ENCODE results near the gene PLA2G2E.
"Not testable (repeated sequence)": the region's sequence is repeated elsewhere in the genome, so short reads cannot be mapped to it uniquely, and the experiment has no call there.

PLA2G2E gene

DNA sequence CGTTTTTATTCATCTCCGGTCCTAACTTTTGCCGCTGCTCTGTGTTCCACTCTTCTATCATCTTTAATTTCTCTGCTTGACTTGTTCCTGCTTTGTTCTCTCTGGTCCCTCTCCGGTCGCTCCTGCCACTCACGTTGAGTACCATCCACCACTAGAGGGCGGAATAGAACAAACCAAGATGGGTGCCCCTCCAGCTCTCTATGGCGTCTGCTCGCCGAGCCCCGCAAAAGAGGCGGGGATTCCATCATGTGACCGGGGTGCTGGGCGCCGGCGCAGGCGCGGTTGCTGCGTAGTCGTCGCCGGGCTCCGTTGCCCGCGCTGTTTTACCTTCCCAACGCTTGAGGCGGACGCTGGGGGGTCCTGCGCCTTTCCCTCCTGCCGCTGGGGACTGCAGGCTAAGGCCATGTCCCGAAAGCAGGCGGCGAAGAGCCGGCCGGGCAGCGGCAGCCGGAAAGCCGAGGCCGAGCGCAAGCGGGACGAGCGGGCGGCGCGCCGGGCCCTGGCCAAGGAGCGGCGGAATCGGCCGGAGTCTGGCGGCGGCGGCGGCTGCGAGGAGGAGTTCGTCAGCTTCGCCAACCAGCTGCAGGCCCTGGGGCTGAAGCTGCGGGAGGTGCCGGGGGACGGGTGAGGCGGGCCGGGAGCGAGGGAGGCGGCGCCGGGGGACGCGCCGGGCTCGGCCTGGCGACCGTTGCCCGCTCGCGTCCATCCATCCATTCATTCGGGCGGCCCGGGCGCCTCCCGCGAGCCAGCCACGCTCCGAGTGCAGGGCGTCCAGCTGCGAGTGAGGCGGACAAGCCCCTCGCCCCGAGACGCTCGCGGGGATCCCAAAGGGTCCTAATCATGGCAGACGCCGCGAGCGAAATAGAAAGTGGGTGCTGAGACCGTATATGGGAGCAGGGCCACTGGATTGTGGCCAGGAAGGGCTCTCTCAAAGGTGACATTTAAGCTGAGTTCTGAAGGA is 41.0 kb downstream of the PLA2G2E start, which contains the start of gene OTUD3:
Gene OTUD3, plus strand, starts transcription at position 285 of the 961 bp plus-strand sequence. Its CDS starts 119 bp downstream, at position 404.
- Mint-ChIP-seq H3K27me3 (no peaks in the 10 kb centered on the region), H3K9me3 (ENCODE audit: low read depth) (no peaks in the 10 kb centered on the region), H3K4me1 (ENCODE audit: low read depth) (peaks cover 41% of the 10 kb centered on the region), H3K36me3 (no peaks in the 10 kb centered on the region), H3K27ac (peak within 1 kb of the TSS; percentile 61), H3K4me3 (peak within 1 kb of the TSS; percentile 90)

DNA sequence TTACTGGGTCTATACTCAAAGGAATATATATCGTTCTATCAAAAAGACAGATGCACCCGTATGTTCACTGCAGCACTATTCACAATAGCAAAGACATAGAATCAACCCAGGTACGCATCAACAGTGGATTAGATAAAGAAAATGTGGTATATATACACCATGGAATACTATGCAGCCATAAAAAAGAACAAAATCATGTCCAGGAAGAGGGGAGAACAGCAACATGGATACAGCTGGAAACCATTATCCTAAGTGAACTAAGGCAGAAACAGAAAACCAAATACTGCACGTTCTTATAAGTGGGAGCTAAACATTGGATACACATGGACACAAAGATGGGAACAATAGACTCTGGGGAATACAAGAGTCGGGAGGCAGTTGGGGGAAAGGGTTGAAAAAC is 42.6 kb downstream of the PLA2G2E start:
- not testable (repeated sequence) for H3K27me3 Mint-ChIP-seq; H3K27ac Mint-ChIP-seq; H3K36me3 Mint-ChIP-seq; H3K4me3 Mint-ChIP-seq; H3K9me3 Mint-ChIP-seq (ENCODE audit: low read depth)
- peaks cover 35% of the 10 kb centered on the region for H3K4me1 Mint-ChIP-seq (ENCODE audit: low read depth)

DNA sequence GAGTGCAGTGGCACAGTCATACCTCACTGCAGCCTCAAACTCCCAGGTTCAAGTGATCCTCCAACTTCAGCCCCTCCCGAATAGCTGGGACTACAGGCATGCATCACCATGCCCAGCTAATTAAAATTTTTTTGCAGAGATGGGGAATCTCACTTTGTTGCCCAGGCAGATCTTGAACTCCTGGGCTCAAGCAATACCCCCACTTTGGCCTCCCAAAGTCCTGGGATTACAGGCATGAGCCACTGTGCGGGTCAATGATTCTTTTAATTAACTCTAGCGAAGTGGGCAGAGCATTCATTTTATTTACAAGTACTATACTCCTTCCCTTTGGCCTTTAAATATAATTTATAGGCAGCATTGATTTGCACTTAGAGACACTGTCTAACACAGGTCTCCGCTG is 43.8 kb downstream of the PLA2G2E start:
- Mint-ChIP-seq H3K27ac (no peak overlapping the region), H3K4me1 (ENCODE audit: low read depth) (peaks cover 23% of the 10 kb centered on the region)

DNA sequence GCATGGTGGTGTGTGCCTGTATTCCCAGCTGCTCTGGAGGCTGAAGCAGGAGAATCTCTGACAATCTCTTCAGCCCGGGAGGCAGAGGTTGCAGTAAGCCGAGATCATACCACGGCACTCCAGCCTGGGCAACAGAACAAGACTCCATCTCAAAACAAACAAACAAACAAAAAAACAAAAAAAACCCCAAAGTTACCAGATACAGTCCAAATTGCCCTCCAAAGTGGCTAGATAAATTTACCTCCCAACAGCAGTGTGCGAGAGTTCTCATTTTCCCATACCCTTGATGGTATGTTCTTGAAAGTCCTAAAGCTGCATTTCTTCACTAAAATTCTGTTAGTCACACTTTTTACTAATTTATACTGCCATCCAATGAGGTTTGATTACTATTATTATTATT is 44.2 kb downstream of the PLA2G2E start:
- no peak overlapping the region for H3K4me3 Mint-ChIP-seq
- peaks cover 6% of the 10 kb centered on the region for H3K27me3 Mint-ChIP-seq
- H3K36me3 Mint-ChIP-seq = no peaks in the 10 kb centered on the region
- no peaks in the 10 kb centered on the region for H3K9me3 Mint-ChIP-seq (ENCODE audit: low read depth)
- H3K4me1 Mint-ChIP-seq (ENCODE audit: low read depth) = peaks cover 19% of the 10 kb centered on the region
- H3K27ac Mint-ChIP-seq = no peak overlapping the region

More for the DNA sequence above, 43.8 kb downstream of the PLA2G2E start:
- Mint-ChIP-seq H3K36me3 (no peaks in the 10 kb centered on the region), H3K4me3 (no peak overlapping the region), H3K27me3 (peaks cover 6% of the 10 kb centered on the region), H3K9me3 (ENCODE audit: low read depth) (no peaks in the 10 kb centered on the region)

DNA sequence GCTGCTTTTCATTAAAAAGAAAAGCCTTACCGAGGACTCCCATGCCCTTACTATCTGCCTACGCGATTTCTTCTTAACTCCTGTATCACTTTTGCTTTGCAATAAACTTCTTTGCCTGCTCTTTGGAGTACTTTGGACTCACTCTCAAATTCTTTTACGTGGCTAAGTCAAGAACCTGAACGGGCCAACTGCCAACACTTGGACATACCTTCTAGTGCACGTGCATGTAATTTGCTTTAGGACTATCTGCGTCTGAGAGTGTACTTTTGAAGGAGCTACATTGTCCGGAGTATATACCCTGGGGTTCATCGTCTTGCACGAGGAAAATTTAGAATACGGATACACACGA is 44.8 kb downstream of the PLA2G2E start:
- peaks cover 6% of the 10 kb centered on the region for H3K27me3 Mint-ChIP-seq

DNA sequence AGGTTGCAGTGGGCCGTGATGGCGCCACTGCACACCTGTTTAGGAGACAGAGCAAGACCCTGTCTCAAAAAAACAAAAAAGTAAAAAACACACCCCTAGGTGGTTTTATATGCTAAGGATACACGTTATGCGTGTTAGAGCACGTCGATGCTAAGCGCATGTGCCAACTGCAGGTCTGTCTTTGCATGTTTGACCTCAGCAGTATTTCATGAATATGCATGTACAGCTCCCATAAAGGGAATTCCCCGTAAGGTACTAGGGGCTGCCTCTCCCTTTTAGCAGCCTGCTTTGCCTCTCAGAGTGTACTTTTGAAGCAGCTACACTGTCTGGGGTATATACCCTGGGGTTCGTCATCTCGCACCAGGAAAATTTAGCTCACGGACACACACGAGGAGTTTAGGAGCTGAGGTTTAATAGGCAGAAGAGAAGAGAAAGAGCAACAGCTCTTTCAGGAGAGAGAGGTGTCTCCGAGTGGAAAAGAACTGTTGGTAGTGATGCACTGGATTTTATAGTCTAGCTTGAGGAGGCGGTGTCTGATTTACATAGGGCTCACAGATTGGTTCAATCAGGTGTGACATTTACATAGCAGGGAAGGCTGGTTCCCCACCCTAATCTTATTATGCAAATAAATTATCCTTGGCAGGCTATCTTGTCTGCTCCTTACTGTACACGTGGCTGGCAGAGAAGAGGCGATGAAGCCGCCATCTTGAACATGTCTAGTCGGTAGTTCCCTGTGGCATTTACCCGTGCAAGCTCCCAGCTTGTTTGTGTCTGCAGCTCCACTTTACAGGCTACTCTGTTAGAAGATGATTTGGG is 45.4 kb downstream of the PLA2G2E start:
- H3K36me3 Mint-ChIP-seq = no peaks in the 10 kb centered on the region
- H3K9me3 Mint-ChIP-seq (ENCODE audit: low read depth) = no peaks in the 10 kb centered on the region
- peaks cover 7% of the 10 kb centered on the region for H3K4me1 Mint-ChIP-seq (ENCODE audit: low read depth)
- H3K27ac Mint-ChIP-seq = no peak overlapping the region
- peaks cover 6% of the 10 kb centered on the region for H3K27me3 Mint-ChIP-seq
- H3K4me3 Mint-ChIP-seq = no peak overlapping the region

More for the DNA sequence above, 44.8 kb downstream of the PLA2G2E start:
- H3K9me3 Mint-ChIP-seq (ENCODE audit: low read depth) = no peaks in the 10 kb centered on the region
- no peak overlapping the region for H3K4me3 Mint-ChIP-seq
- no peaks in the 10 kb centered on the region for H3K36me3 Mint-ChIP-seq
- H3K27ac Mint-ChIP-seq = no peak overlapping the region
- H3K4me1 Mint-ChIP-seq (ENCODE audit: low read depth) = peaks cover 12% of the 10 kb centered on the region

DNA sequence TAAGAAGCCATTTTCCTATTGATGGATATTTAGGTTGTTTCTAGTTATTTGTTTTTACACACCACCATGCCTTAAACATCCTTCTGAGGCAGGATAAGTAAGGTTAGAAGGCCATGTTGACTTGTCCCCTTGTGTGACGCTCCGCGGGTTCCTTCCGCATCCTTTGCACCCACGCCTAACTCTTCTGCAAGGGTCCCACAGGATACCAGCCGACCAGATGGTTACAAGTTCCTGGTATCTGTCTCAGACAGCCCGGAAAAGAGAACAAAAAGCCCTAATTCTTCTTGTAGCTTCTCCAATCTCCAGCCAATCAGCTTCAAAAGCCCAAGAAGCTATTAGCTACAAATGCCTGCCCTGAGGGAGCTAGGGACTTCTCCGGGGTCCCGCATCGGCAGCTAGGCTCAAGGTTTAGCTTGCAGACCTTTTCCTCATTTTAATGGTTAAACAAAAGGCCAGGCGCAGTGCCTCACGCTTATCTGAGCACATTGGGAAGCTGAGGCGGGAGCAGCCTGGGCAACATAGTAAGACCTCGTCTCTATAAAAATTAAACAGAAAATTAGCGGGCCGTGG is 46.2 kb downstream of the PLA2G2E start:
- Mint-ChIP-seq H3K27ac (no peak overlapping the region), H3K4me3 (no peak overlapping the region), H3K27me3 (peaks cover 7% of the 10 kb centered on the region), H3K4me1 (ENCODE audit: low read depth) (peaks cover 4% of the 10 kb centered on the region), H3K36me3 (no peaks in the 10 kb centered on the region), H3K9me3 (ENCODE audit: low read depth) (no peaks in the 10 kb centered on the region)

DNA sequence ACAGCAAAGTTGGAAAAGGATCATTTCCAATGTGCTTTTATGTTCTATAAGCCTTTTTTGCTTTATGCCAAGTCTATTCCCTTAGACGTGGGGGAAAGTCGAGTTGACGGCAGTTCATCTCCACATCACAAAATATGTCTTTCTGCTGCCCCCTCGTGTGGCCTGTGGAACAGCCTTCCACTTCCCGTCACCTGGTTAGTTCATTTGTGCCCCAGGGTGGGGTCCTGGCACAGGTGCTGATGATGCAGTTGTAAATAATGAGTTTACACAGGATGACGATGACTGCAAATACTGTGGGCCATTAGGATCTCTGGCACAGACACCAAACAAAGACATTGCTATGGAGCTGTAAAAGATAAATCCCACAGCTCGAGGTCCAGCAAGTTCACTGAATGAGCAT is 51.2 kb downstream of the PLA2G2E start:
- H3K36me3 Mint-ChIP-seq = no peaks in the 10 kb centered on the region
- peaks cover 22% of the 10 kb centered on the region for H3K27me3 Mint-ChIP-seq
- no peak overlapping the region for H3K27ac Mint-ChIP-seq
- H3K4me1 Mint-ChIP-seq (ENCODE audit: low read depth) = no peaks in the 10 kb centered on the region
- H3K9me3 Mint-ChIP-seq (ENCODE audit: low read depth) = no peaks in the 10 kb centered on the region
- H3K4me3 Mint-ChIP-seq = no peak overlapping the region
